ENCODE data around the gene ATP6AP1. TPM values are rescaled to one million over a fixed set of nuclear protein-coding genes. Genes with fewer than 3 reads are reported as not detected.

The ATP6AP1 gene
- total RNA-seq, 1 experiment from 2014 or later, result 112 TPM

- BruUV-seq (replicated peaks), result no TSS peak
- H3K36me3 Mint-ChIP-seq (ENCODE audit: insufficient read depth, unreplicated experiment), result peaks cover 57% of the 10 kb centered on the region
- peaks cover 6% of the 10 kb centered on the region for H3K4me1 Mint-ChIP-seq (ENCODE audit: low read depth, unreplicated experiment)
- H3K27me3 ChIP-seq (replicated peaks; ENCODE audit: control insufficient read depth, insufficient read depth, low read length), result no peaks in the 10 kb centered on the region
- no peaks in the 10 kb centered on the region for H3K9me3 Mint-ChIP-seq (ENCODE audit: unreplicated experiment)
- intact Hi-C loops (cut with micrococcal nuclease; ENCODE audit: unreplicated experiment), result no loop called here
- peak overlapping the region; percentile 80 for H3K4me3 Mint-ChIP-seq (ENCODE audit: unreplicated experiment)
- peaks cover 2% of the 10 kb centered on the region; the same call in 1 of the 2 replicates for H3K36me3 ChIP-seq (ENCODE audit: control insufficient read depth, insufficient read depth, low read length)
- no peak overlapping the region for H3K4me3 ChIP-seq (ENCODE audit: low read depth, low read length)
- no peaks in the 10 kb centered on the region for H3K9me3 ChIP-seq
- peak overlapping the region; percentile 68 for H3K27ac Mint-ChIP-seq (ENCODE audit: unreplicated experiment)
- no peaks in the 10 kb centered on the region for H3K4me1 ChIP-seq
- ChIA-PET CTCF (no interaction called here), POLR2A (interaction anchor here (1.2 kb wide), 1 partner anchor 8 kb away, joined by 4 read pairs; no protein-coding TSS in a partner anchor)
- no peak for DNase-seq
- no peaks in the 10 kb centered on the region for H3K27me3 Mint-ChIP-seq (ENCODE audit: insufficient read depth, unreplicated experiment)
- TF ChIP-seq CTCF (IDR thresholded peaks at IDR 0.05; ENCODE audit: insufficient read depth in 1 of 2, low read depth in 1 of 2, low read length in 1 of 2, severe bottlenecking in 1 of 2, unreplicated experiment in 1 of 2), result no peak
These were observed 47.2 kb upstream of the ATP6AP1 start for GRCh38 chrX:154381271-154381670.

GRCh38 chrX:154382483-154383069 is 45.9 kb upstream of the ATP6AP1 start:
- Mint-ChIP-seq H3K36me3 (ENCODE audit: insufficient read depth, unreplicated experiment) (peaks cover 57% of the 10 kb centered on the region), H3K4me3 (ENCODE audit: unreplicated experiment) (no peak overlapping the region), H3K27me3 (ENCODE audit: insufficient read depth, unreplicated experiment) (no peaks in the 10 kb centered on the region), H3K9me3 (ENCODE audit: unreplicated experiment) (no peaks in the 10 kb centered on the region), H3K4me1 (ENCODE audit: low read depth, unreplicated experiment) (peaks cover 6% of the 10 kb centered on the region), H3K27ac (ENCODE audit: unreplicated experiment) (no peak overlapping the region)
- Histone ChIP-seq H3K27me3 (replicated peaks; ENCODE audit: control insufficient read depth, insufficient read depth, low read length) (no peaks in the 10 kb centered on the region), H3K9me3 (no peaks in the 10 kb centered on the region), H3K4me3 (ENCODE audit: low read depth, low read length) (no peak overlapping the region), H3K36me3 (ENCODE audit: control insufficient read depth, insufficient read depth, low read length) (no peaks in the 10 kb centered on the region; the same call in 1 of the 2 replicates), H3K4me1 (no peaks in the 10 kb centered on the region)
- CTCF ChIA-PET, result interaction anchor here (0.6 to 0.8 kb wide), 3 partner anchors 9 to 1438 kb away, joined by 3 to 5 read pairs (median 3); no protein-coding TSS in a partner anchor
- DNase-seq, result no peak
- POLR2A ChIA-PET, result interaction anchor here (0.6 to 1.2 kb wide), 2 partner anchors 9 to 13 kb away, joined by 4 to 5 read pairs; no protein-coding TSS in a partner anchor
- TF ChIP-seq CTCF (IDR thresholded peaks at IDR 0.05; ENCODE audit: insufficient read depth in 1 of 2, low read depth in 1 of 2, low read length in 1 of 2, severe bottlenecking in 1 of 2, unreplicated experiment in 1 of 2), result no peak
- BruUV-seq (replicated peaks), result no TSS peak
- intact Hi-C loops (cut with micrococcal nuclease; ENCODE audit: unreplicated experiment), result no loop called here

GRCh38 chrX:154383359-154384283 is 44.9 kb upstream of the ATP6AP1 start:
- Histone ChIP-seq H3K36me3 (ENCODE audit: control insufficient read depth, insufficient read depth, low read length) (no peaks in the 10 kb centered on the region; the same call in 1 of the 2 replicates), H3K9me3 (no peaks in the 10 kb centered on the region), H3K27me3 (replicated peaks; ENCODE audit: control insufficient read depth, insufficient read depth, low read length) (no peaks in the 10 kb centered on the region), H3K4me1 (no peaks in the 10 kb centered on the region), H3K4me3 (ENCODE audit: low read depth, low read length) (no peak overlapping the region)
- Mint-ChIP-seq H3K36me3 (ENCODE audit: insufficient read depth, unreplicated experiment) (peaks cover 55% of the 10 kb centered on the region), H3K27me3 (ENCODE audit: insufficient read depth, unreplicated experiment) (no peaks in the 10 kb centered on the region), H3K4me3 (ENCODE audit: unreplicated experiment) (no peak overlapping the region), H3K4me1 (ENCODE audit: low read depth, unreplicated experiment) (peaks cover 6% of the 10 kb centered on the region), H3K9me3 (ENCODE audit: unreplicated experiment) (no peaks in the 10 kb centered on the region), H3K27ac (ENCODE audit: unreplicated experiment) (no peak overlapping the region)
- no peak for DNase-seq
- intact Hi-C loops (cut with micrococcal nuclease; ENCODE audit: unreplicated experiment), result no loop called here
- CTCF ChIA-PET, result no interaction called here
- POLR2A ChIA-PET, result interaction anchor here (0.6 kb wide), 2 partner anchors 14 kb away, joined by 4 to 5 read pairs; no protein-coding TSS in a partner anchor
- TF ChIP-seq CTCF (IDR thresholded peaks at IDR 0.05; ENCODE audit: insufficient read depth in 1 of 2, low read depth in 1 of 2, low read length in 1 of 2, severe bottlenecking in 1 of 2, unreplicated experiment in 1 of 2), result no peak
- no TSS peak for BruUV-seq (replicated peaks)
